ENCODE results near the gene TPSD1. TPM values are rescaled to one million over a fixed set of nuclear protein-coding genes. Genes with fewer than 3 reads are reported as not detected.
"Not testable (repeated sequence)": the region's sequence is repeated elsewhere in the genome, so short reads cannot be mapped to it uniquely, and the experiment has no call there.

Gene TPSD1
- total RNA-seq, 3 donors from 2014 or later: 0.35 to 4.3 (median 0.58) TPM

DNA sequence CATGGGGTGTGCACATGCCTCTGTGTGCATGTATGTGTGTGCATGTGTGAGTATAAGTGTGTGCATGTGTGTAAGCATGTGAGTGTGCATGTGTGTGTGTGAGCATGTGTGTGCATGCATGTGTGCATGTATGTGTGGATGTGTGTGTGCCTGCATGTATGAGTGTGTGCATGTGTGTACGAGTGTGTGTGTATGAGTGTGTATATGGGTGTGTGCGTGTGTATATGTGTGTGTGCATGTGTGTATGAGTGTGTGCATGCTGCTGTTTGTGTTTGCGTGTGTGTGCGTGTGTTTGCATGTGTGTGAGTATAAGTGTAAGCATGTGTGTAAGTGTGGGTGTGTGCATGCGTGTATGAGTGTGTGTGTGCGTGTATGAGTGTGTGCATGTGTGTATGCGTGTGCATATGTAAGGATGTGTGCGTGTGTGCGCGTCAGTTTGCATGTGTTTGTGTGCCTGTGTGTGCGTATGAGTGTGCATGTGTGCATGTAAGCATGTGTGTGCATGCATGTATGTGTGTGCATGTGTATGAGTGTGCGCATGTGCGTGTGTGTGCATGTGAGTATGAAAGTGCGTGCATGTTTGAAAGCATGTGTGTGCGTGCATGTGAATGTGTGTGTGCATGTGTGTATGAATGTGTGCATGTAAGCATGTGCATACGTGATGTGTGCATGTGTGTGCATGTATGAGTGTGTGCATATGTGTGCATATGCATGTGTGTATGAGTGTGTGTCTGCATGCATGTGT lies 8.6 kb downstream of the TPSD1 start:
- TF ChIP-seq, protein P1, sequence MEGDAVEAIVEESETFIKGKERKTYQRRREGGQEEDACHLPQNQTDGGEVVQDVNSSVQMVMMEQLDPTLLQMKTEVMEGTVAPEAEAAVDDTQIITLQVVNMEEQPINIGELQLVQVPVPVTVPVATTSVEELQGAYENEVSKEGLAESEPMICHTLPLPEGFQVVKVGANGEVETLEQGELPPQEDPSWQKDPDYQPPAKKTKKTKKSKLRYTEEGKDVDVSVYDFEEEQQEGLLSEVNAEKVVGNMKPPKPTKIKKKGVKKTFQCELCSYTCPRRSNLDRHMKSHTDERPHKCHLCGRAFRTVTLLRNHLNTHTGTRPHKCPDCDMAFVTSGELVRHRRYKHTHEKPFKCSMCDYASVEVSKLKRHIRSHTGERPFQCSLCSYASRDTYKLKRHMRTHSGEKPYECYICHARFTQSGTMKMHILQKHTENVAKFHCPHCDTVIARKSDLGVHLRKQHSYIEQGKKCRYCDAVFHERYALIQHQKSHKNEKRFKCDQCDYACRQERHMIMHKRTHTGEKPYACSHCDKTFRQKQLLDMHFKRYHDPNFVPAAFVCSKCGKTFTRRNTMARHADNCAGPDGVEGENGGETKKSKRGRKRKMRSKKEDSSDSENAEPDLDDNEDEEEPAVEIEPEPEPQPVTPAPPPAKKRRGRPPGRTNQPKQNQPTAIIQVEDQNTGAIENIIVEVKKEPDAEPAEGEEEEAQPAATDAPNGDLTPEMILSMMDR (IDR thresholded peaks at IDR 0.05): no peak
- no peak for DNase-seq
- ATAC-seq: no peak
- Histone ChIP-seq H3K4me3 (no peak overlapping the region), H3K4me1 (ENCODE audit: low read depth) (no peaks in the 10 kb centered on the region), H3K36me3 (ENCODE audit: low read depth) (no peaks in the 10 kb centered on the region), H3K9me3 (no peaks in the 10 kb centered on the region)
- intact Hi-C loops (cut with DNase I, micrococcal nuclease): no loop called here

DNA sequence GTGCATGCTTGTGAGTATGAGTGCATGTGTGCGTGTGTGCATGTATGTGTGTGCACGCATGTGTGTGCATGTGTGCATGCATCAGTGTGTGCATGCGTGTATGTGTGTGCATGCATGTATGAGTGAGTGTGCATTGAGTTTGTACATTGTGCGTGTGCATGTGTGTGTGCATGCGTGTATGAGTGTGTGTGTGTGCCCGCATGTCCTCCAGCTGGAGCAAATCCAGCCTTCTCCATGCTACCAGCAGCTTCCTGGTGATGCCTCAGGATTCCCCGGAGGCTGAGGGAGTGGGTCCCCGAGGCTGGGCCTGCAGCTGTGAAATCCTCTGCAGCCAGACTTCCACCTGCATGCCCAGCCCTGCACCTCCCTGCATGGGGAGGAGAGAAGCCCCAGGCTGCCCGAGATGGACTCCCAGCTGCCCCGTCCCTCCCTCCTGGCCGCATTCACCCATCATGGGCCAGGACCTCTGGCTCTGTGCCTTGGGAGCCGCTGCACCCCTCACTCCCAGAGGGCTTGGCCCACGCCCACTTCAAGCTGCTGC lies 9.3 kb downstream of the TPSD1 start:
- TF ChIP-seq, protein P1 (IDR thresholded peaks at IDR 0.05): no peak
- Histone ChIP-seq H3K4me1 (ENCODE audit: low read depth) (no peaks in the 10 kb centered on the region), H3K9me3 (no peaks in the 10 kb centered on the region), H3K36me3 (ENCODE audit: low read depth) (no peaks in the 10 kb centered on the region), H3K4me3 (no peak overlapping the region)
- DNase-seq: no peak
- intact Hi-C loops (cut with DNase I, micrococcal nuclease): no loop called here
- ATAC-seq: no peak

DNA sequence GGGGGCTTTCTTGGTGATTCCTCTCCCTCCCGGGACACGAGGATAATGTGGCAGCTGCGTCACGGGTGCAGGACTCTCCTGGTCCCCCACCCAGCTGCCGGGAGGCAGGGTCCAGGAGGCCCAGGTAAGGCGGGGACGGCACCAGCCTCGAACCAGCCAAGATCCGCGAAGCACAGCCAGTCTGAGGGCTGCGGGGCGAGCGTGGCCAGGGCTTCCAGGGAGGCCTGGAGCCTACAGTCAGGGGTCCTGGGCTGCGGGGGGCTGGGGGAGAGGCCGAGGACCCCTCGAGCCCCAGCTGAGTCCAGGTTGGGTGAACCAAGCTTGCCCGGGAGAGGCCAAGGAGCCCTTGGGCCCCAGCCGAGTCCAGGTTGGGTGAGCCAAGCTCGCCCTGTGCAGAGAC lies 10.0 kb downstream of the TPSD1 start:
- TF ChIP-seq, protein P1 (IDR thresholded peaks at IDR 0.05): no peak
- H3K9me3 ChIP-seq: no peaks in the 10 kb centered on the region
- intact Hi-C loops (cut with DNase I, micrococcal nuclease): no loop called here
- no peaks in the 10 kb centered on the region for H3K36me3 ChIP-seq (ENCODE audit: low read depth)
- no peaks in the 10 kb centered on the region for H3K4me1 ChIP-seq (ENCODE audit: low read depth)
- no peak for ATAC-seq
- H3K4me3 ChIP-seq: no peak overlapping the region
- no peak for DNase-seq

DNA sequence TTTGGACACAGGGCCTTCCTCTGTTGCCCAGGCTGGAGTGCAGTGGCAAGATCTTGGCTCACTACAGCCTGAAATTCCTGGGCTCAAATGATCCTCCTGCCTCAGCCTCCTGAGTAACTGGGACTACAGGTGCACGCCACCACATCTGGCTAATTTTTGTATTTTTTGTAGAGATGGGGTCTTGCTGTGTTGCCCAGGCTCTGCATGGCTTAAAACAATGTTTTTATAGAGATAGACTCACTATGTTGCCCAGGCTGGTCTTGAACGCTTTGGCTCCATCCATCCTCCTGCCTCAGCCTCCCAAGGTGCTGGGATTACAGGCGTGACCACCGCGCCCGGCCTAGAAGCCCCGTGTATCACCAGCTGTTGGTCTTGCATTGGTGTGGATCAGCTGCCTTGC lies 13.5 kb downstream of the TPSD1 start:
- H3K4me3 ChIP-seq; H3K4me1 ChIP-seq (ENCODE audit: low read depth); ATAC-seq; intact Hi-C loops (cut with DNase I, micrococcal nuclease); H3K9me3 ChIP-seq; H3K36me3 ChIP-seq (ENCODE audit: low read depth): not testable (repeated sequence)
- peak in 1 of 3 donors; percentile 36 for DNase-seq

DNA sequence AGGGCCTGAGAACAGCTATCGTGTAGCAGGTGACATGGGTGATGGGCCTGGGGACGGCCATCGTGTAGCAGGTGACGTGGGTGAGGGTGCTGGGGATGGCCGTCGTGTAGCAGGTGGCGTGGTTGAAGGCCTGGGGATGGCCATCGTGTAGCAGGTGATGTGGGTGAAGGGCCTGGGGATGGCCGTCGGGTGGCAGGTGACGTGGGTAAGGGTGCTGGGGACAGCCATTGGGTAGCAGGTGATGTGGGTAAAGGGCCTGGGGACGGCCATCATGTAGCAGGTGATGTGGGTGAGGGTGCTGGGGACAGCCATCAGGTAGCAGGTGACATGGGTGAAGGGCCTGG lies 15.5 kb downstream of the TPSD1 start:
- DNase-seq (no peak), ATAC-seq (no peak)

DNA sequence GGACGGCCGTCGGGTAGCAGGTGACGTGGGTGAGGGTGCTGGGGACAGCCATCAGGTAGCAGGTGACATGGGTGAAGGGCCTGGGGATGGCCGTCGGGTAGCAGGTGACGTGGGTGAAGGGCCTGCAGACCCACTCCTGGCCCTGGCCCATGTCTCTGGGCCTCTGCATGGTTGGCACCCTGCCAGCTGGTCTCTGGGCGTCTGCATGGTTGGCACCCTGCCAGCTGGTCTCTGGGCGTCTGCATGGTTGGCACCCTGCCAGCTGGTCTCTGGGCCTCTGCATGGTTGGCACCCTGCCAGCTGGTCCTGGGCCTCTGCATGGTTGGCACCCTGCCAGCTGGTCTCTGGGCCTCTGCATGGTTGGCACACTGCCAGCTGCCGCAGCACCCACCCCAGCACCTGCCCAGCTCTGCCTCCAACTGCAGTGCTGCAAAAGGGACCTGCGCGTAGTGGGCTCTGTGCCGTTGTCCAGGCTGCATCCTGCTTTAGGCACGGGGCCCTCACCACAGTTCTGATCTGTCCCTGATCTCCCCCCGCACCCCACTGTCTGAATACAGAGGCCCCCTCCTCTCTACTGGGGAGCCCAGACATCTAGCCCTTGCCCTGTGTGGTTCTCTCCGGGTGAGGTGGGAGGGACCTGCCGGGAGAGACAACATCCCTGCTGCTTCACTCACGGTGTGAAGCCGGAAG lies 16.0 kb downstream of the TPSD1 start:
- H3K4me3 ChIP-seq; H3K9me3 ChIP-seq; intact Hi-C loops (cut with DNase I, micrococcal nuclease); H3K4me1 ChIP-seq (ENCODE audit: low read depth); H3K36me3 ChIP-seq (ENCODE audit: low read depth): not testable (repeated sequence)
- DNase-seq (peak; percentile 35 to 66 (median 53)), ATAC-seq (peak; percentile 56)

More for the DNA sequence above, 15.5 kb downstream of the TPSD1 start:
- Histone ChIP-seq H3K36me3 (ENCODE audit: low read depth) (no peaks in the 10 kb centered on the region), H3K4me1 (ENCODE audit: low read depth) (peaks cover 7% of the 10 kb centered on the region), H3K9me3 (no peaks in the 10 kb centered on the region), H3K4me3 (no peak overlapping the region)
- TF ChIP-seq, protein P1 (IDR thresholded peaks at IDR 0.05): no peak
- intact Hi-C loops (cut with DNase I, micrococcal nuclease): no loop called here

Data from mucosa of descending colon (tissue), 3 donors.